Astrocyte of the cerebellum (primary cell): ENCODE measurements around the gene SKAP2.

Experiments
- DNase-seq: peaks from one replicate; pipeline ENCODE4 v3.0.0-alpha.2; 2011; ENCODE audit warnings: low read depth
- H3K4me3 ChIP-seq: 2 replicates; pipeline ENCODE4 v1.5.1; 2011; ENCODE audit warnings: mild to moderate bottlenecking, low read depth, low read length, moderate library complexity
- CTCF ChIP-seq: IDR thresholded peaks from 2 replicates; pipeline ENCODE4 v1.5.1; 2012; ENCODE audit warnings: low read length, low read depth, moderate library complexity, mild to moderate bottlenecking; ENCODE audit errors: missing control alignments
- in situ Hi-C: cut with HindIII; loops from 2 replicates; pipeline ENCODE4 v1.10.0; 2017; ENCODE audit warnings: low sequenced_read_pairs

Gene SKAP2

GRCh38 chr7:26858735-26859134 lies 5.7 kb downstream of the SKAP2 start:
- no peak overlapping the region for H3K4me3 ChIP-seq
- no peak for TF ChIP-seq CTCF
- in situ Hi-C loops: no loop called here
- no peak for DNase-seq

GRCh38 chr7:26858241-26858715 lies 6.1 kb downstream of the SKAP2 start:
- no peak for TF ChIP-seq CTCF
- no peak overlapping the region for H3K4me3 ChIP-seq
- in situ Hi-C loops: no loop called here
- no peak for DNase-seq

- no peak for TF ChIP-seq CTCF
- no peak for DNase-seq
- in situ Hi-C loops: no loop called here
- no peak overlapping the region for H3K4me3 ChIP-seq
These were observed 6.7 kb downstream of the SKAP2 start for GRCh38 chr7:26857506-26858240.

GRCh38 chr7:26857170-26857505 lies 7.3 kb downstream of the SKAP2 start:
- in situ Hi-C loops: no loop called here
- no peak for TF ChIP-seq CTCF
- DNase-seq: no peak
- no peak overlapping the region for H3K4me3 ChIP-seq

GRCh38 chr7:26856176-26856985 lies 8.0 kb downstream of the SKAP2 start:
- in situ Hi-C loops: no loop called here
- no peak for TF ChIP-seq CTCF
- H3K4me3 ChIP-seq: no peak overlapping the region
- DNase-seq: no peak

GRCh38 chr7:26854876-26855855 lies 9.2 kb downstream of the SKAP2 start:
- no peak overlapping the region for H3K4me3 ChIP-seq
- TF ChIP-seq CTCF: no peak
- no peak for DNase-seq
- in situ Hi-C loops: loop anchor here (5.0 kb wide), 1 partner anchor 262 kb away; no protein-coding TSS in a partner anchor
